LNCaP clone FGC (cell line): ENCODE measurements around the gene FAM227B.
"Not testable (repeated sequence)": the region's sequence is repeated elsewhere in the genome, so short reads cannot be mapped to it uniquely, and the experiment has no call there.

Experiments used
- DNase-seq: peaks from one replicate; pipeline ENCODE4 v3.0.0-alpha.2; 2011; ENCODE audit warnings: low read depth
- H3K4me3 ChIP-seq: 2 replicates; pipeline ENCODE4 v1.5.1; 2011; ENCODE audit warnings: mild to moderate bottlenecking, low read depth, low read length, control low read depth
- TF ChIP-seq, protein P1 (sequence below): IDR thresholded peaks from 2 replicates; pipeline ENCODE4 v1.5.1; 2012; ENCODE audit warnings: mild to moderate bottlenecking; ENCODE audit not compliant: control insufficient read depth, insufficient read depth; ENCODE audit errors: extremely low read depth

FAM227B gene

GRCh38 chr15:49538520-49538919 is 82.1 kb downstream of the FAM227B start:
- H3K4me3 ChIP-seq, result no peak overlapping the region
- DNase-seq, result no peak
- TF ChIP-seq, protein P1, sequence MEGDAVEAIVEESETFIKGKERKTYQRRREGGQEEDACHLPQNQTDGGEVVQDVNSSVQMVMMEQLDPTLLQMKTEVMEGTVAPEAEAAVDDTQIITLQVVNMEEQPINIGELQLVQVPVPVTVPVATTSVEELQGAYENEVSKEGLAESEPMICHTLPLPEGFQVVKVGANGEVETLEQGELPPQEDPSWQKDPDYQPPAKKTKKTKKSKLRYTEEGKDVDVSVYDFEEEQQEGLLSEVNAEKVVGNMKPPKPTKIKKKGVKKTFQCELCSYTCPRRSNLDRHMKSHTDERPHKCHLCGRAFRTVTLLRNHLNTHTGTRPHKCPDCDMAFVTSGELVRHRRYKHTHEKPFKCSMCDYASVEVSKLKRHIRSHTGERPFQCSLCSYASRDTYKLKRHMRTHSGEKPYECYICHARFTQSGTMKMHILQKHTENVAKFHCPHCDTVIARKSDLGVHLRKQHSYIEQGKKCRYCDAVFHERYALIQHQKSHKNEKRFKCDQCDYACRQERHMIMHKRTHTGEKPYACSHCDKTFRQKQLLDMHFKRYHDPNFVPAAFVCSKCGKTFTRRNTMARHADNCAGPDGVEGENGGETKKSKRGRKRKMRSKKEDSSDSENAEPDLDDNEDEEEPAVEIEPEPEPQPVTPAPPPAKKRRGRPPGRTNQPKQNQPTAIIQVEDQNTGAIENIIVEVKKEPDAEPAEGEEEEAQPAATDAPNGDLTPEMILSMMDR, result no peak

- TF ChIP-seq, protein P1, result no peak
- DNase-seq, result no peak
- no peak overlapping the region for H3K4me3 ChIP-seq
These were observed 90.5 kb downstream of the FAM227B start for GRCh38 chr15:49530092-49530491.

DNA sequence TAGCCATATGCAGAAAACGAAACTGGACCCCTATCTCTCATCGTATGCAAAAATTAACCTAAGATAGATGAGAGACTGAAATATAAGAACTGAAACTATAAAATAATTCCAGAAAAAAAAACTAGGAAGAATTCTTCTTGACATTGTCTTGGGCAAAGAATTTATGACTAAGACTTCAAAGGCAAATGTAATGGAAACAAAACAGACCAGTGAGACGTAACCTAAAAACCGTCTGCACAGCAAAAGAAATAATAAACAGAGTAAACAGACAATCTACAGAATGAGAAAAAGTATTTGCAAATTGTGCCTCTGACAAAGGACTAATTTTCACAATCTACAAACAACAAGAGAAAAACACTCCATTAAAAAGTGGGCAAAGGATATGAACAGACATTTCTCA is 92.3 kb downstream of the FAM227B start:
- DNase-seq, result no peak
- TF ChIP-seq, protein P1, result no peak
- no peak overlapping the region for H3K4me3 ChIP-seq

GRCh38 chr15:49521802-49522201 is 98.8 kb downstream of the FAM227B start:
- no peak overlapping the region for H3K4me3 ChIP-seq
- DNase-seq, result no peak
- TF ChIP-seq, protein P1, result peak; percentile 64

DNA sequence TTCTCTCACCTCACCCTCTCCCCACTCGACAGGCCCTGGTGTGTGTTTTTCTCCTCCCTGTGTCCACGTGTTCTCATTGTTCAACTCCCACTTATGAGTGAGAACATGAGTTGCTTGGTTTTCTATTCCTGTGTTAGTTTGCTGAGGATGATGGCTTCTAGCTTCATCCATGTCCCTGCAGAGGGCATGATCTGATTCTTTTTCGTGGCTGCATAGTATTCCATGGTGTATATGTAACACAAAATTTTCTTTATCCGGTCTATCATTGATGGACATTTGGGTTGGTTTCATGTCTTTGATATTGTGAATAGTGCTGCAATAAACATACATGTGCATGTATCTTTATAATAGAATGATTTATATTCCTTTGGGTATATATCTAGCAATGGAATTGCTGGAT is 107.9 kb downstream of the FAM227B start:
- not testable (repeated sequence) for H3K4me3 ChIP-seq, DNase-seq

- TF ChIP-seq, protein P1, result no peak
- no peak for DNase-seq
- no peak overlapping the region for H3K4me3 ChIP-seq
These were observed 113.4 kb downstream of the FAM227B start for GRCh38 chr15:49507261-49507660.

DNA sequence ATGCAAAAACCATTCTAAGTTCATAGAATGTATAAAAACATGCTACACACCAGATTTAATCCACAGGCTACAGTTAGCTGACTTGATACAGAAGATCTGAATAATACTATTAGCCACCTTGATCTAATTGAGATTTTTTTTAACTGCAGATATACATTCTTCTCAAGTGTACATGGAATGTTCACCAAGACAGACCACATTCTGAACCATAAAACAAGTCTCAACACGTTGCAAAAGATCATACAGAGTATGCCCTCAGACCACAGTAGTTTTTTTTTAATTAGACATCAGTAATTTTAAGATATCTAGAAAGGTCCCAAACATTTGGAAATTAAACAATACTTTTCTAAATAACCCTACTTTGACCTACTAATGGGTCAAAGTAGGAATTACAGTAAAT is 114.3 kb downstream of the FAM227B start:
- H3K4me3 ChIP-seq, result no peak overlapping the region
- DNase-seq, result no peak
- TF ChIP-seq, protein P1, result no peak
